Measurements from ENCODE around the gene SLC25A28. TPM values are rescaled to one million over a fixed set of nuclear protein-coding genes. Genes with fewer than 3 reads are reported as not detected.

The SLC25A28 gene
- 26.2 TPM for polyA plus RNA-seq (2013, experiment 1 of 2; ENCODE audit: insufficient read length)
- polyA plus RNA-seq (2013, experiment 2 of 2; ENCODE audit: insufficient read length): 21.8 TPM

GRCh38 chr10:99619851-99620710, at the start of gene SLC25A28:
TSS of gene SLC25A28 (minus strand) at chr10:99620439. CDS start at chr10:99620335, 104 bp downstream.
- DNase-seq: peak; percentile 100

GRCh38 chr10:99667108-99667751, 47.0 kb upstream of the SLC25A28 start:
- peak; percentile 81 for DNase-seq

- DNase-seq: no peak
These were observed 45.1 kb upstream of the SLC25A28 start for GRCh38 chr10:99665304-99665703.

GRCh38 chr10:99661377-99661763, 41.1 kb upstream of the SLC25A28 start:
- peak; percentile 86 for DNase-seq

- DNase-seq: peak; percentile 20
These were observed 40.6 kb upstream of the SLC25A28 start for GRCh38 chr10:99660662-99661376.

- DNase-seq: no peak
These were observed 39.7 kb upstream of the SLC25A28 start for GRCh38 chr10:99659868-99660366.

GRCh38 chr10:99659031-99659867, 39.0 kb upstream of the SLC25A28 start, which contains the start of gene ENTPD7:
TSS of gene ENTPD7 (plus strand) at chr10:99659509. CDS start at chr10:99659957, 448 bp downstream.
- DNase-seq: peak; percentile 96

- DNase-seq: peak; percentile 35
These were observed 38.4 kb upstream of the SLC25A28 start for GRCh38 chr10:99658622-99659030.

- no peak for DNase-seq
These were observed 36.2 kb upstream of the SLC25A28 start for GRCh38 chr10:99656199-99657064.

- no peak for DNase-seq
These were observed 34.3 kb upstream of the SLC25A28 start for GRCh38 chr10:99654390-99655175.

- DNase-seq: no peak
These were observed 32.7 kb upstream of the SLC25A28 start for GRCh38 chr10:99652800-99653390.

- DNase-seq: no peak
These were observed 28.5 kb upstream of the SLC25A28 start for GRCh38 chr10:99648717-99649116.

- no peak for DNase-seq
These were observed 27.4 kb upstream of the SLC25A28 start for GRCh38 chr10:99647601-99648151.

- no peak for DNase-seq
These were observed 13.6 kb upstream of the SLC25A28 start for GRCh38 chr10:99633832-99634231.

- peak; percentile 13 for DNase-seq
These were observed 11.3 kb upstream of the SLC25A28 start for GRCh38 chr10:99631496-99631895.

- DNase-seq: no peak
These were observed 10.8 kb upstream of the SLC25A28 start for GRCh38 chr10:99630991-99631390.

GRCh38 chr10:99630433-99630832, 10.2 kb upstream of the SLC25A28 start:
- DNase-seq: peak; percentile 36

- no peak for DNase-seq
These were observed 9.4 kb upstream of the SLC25A28 start for GRCh38 chr10:99629625-99629978.

Data from fibroblast of skin of back (primary cell).